Vagina (tissue), 2 donors: Measurements from ENCODE around the gene ANO10. TPM values are rescaled to one million over a fixed set of nuclear protein-coding genes. Genes with fewer than 3 reads are reported as not detected.

Source experiments
- DNase-seq, 2 donors: peaks; one replicate each; pipeline ENCODE4 v3.0.0-alpha.2; 2017; ENCODE audit errors: extremely low spot score in 2 of 2
- H3K27ac ChIP-seq: fragments of 200-600 bp; sonication (generic); one replicate; pipeline ENCODE4 v1.5.1; 2019
- H3K27me3 ChIP-seq: fragments of 200-600 bp; sonication (generic); one replicate; pipeline ENCODE4 v1.5.1; 2019
- H3K36me3 ChIP-seq, 2 donors: fragments of 200-600 bp; sonication (generic); one replicate each; pipeline ENCODE4 v1.5.1; 2017 to 2019
- H3K4me1 ChIP-seq: fragments of 200-600 bp; sonication (generic); one replicate; pipeline ENCODE4 v1.5.1; 2019
- H3K4me3 ChIP-seq, 2 donors: fragments of 200-600 bp; sonication (generic); 1 replicate in 1 of 2; 2 replicates in 1 of 2; pipeline ENCODE4 v1.5.1; 2016 to 2019
- H3K9me3 ChIP-seq: fragments of 200-600 bp; sonication (generic); one replicate; pipeline ENCODE4 v1.5.1; 2019
- CTCF ChIP-seq, 3 experiments: fragments of 450-650 bp in 2 of 3; fragments of 200-600 bp in 1 of 3; sonication (generic) in 1 of 3; IDR thresholded peaks; one replicate each; pipeline ENCODE4 v1.5.1; 2017 to 2019; ENCODE audit warnings: antibody characterized with exemption in 3 of 3, mild to moderate bottlenecking in 2 of 3, moderate library complexity in 2 of 3
- POLR2A ChIP-seq, 2 donors: fragments of 450-650 bp; IDR thresholded peaks; one replicate each; pipeline ENCODE4 v1.6.1; 2017; ENCODE audit warnings: antibody characterized with exemption in 2 of 2, mild to moderate bottlenecking in 2 of 2, moderate library complexity in 2 of 2
- POLR2AphosphoS5 ChIP-seq, 2 donors: sonication (generic); formaldehyde crosslinking; IDR thresholded peaks; one replicate each; pipeline ENCODE4 v1.9.0; 2017; ENCODE audit warnings: antibody characterized with exemption in 2 of 2, mild to moderate bottlenecking in 2 of 2, low read depth in 1 of 2; ENCODE audit not compliant: insufficient read depth in 1 of 2
- intact Hi-C: fragments of 100-400 bp; cut with DNase I; formaldehyde crosslinking; loops from one replicate; pipeline ENCODE4 v1.15.1; 2023
- total RNA-seq: library from RNA; depleted of rRNA; stranded (reverse); fragments of >200 nt; gene quantifications from one replicate; pipeline ENCODE4 v1.2.3, GENCODE V29; 2016

Gene ANO10
- total RNA-seq, 1 donor from 2014 or later: 29.0 TPM

DNA sequence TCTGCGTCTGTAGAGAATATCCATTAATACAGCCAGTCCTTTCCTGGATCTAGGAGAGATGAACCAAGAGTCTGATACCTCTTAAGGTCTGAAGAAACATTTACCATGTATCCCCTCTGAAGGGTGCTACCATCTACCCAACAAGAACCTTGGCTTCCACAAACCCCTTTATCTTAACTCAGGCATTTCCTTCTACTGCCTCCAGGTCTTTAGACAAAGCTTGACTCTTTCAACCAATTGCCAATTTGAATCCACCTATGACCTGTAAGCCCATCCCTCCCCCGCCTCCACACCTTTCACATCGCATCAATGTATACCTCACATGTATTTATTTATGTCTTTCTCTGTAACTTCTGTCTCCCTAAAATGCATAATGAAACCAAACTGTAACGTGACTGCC, 196.0 kb downstream of the ANO10 start:
- Histone ChIP-seq H3K27ac (no peak overlapping the region), H3K4me3 (no peak overlapping the region), H3K27me3 (no peaks in the 10 kb centered on the region), H3K9me3 (no peaks in the 10 kb centered on the region), H3K36me3 (no peaks in the 10 kb centered on the region), H3K4me1 (no peaks in the 10 kb centered on the region)
- intact Hi-C loops: no loop called here
- no peak for DNase-seq
- TF ChIP-seq POLR2A (IDR thresholded peaks at IDR 0.05): no peak
- no peak for TF ChIP-seq CTCF (IDR thresholded peaks at IDR 0.05)
- no peak for TF ChIP-seq POLR2AphosphoS5 (IDR thresholded peaks at IDR 0.05; ENCODE audit: insufficient read depth in 1 of 2, low read depth in 1 of 2)

DNA sequence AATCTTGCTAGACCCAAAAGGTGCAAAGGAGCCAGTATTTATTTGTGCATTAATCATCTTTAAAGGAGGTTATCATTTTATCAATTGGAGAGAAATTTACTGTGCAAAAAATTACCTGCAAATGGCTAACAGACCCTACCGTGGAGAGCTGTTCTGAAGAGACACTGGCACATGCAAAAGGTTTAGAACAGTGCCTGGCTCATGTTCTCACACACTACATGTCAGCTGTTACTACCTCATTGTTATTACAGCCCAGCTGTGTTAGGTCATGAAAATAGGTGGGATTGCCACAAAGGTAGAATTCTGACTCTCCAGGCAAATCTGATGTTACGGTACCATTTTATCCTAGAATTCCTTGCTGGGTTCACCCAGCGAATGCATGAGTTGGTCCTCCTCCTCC, 198.2 kb downstream of the ANO10 start:
- Histone ChIP-seq H3K4me3 (no peak overlapping the region), H3K9me3 (no peaks in the 10 kb centered on the region), H3K4me1 (no peaks in the 10 kb centered on the region), H3K27me3 (no peaks in the 10 kb centered on the region), H3K27ac (no peak overlapping the region), H3K36me3 (no peaks in the 10 kb centered on the region)
- intact Hi-C loops: no loop called here
- no peak for DNase-seq
- TF ChIP-seq CTCF (IDR thresholded peaks at IDR 0.05): no peak
- no peak for TF ChIP-seq POLR2A (IDR thresholded peaks at IDR 0.05)
- TF ChIP-seq POLR2AphosphoS5 (IDR thresholded peaks at IDR 0.05; ENCODE audit: insufficient read depth in 1 of 2, low read depth in 1 of 2): no peak

DNA sequence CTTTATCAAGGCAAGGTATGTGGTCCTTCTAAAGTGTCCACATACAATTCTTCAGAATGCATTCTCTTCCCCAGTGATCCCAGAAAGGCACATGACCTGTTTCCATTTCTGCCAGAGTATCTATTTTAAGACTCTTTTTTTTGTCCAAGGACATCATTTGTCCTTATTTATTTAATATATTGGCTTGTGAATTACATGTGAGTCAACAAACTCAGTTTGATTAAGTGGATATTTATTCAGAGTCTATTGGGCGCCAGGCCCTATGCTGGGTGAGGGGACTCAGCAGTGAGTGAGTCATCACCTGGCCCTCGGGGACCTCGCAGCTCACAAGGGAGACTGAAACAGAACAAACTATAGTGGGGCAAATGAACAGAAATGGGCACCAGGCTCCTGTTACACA, 198.7 kb downstream of the ANO10 start:
- Histone ChIP-seq H3K4me3 (no peak overlapping the region), H3K4me1 (no peaks in the 10 kb centered on the region), H3K27ac (no peak overlapping the region), H3K9me3 (no peaks in the 10 kb centered on the region), H3K36me3 (no peaks in the 10 kb centered on the region), H3K27me3 (no peaks in the 10 kb centered on the region)
- TF ChIP-seq POLR2A (IDR thresholded peaks at IDR 0.05) (no peak), POLR2AphosphoS5 (IDR thresholded peaks at IDR 0.05; ENCODE audit: insufficient read depth in 1 of 2, low read depth in 1 of 2) (peak in 1 of 2 donors; percentile 57), CTCF (IDR thresholded peaks at IDR 0.05) (no peak)
- no peak for DNase-seq
- intact Hi-C loops: no loop called here

GRCh38 chr3:43418601-43419272, 203.1 kb downstream of the ANO10 start:
- H3K4me1 ChIP-seq: no peaks in the 10 kb centered on the region
- H3K36me3 ChIP-seq: no peaks in the 10 kb centered on the region

More at GRCh38 chr3:43418601-43419272, 203.1 kb downstream of the ANO10 start:
- no peak overlapping the region for H3K27ac ChIP-seq
- TF ChIP-seq POLR2AphosphoS5 (IDR thresholded peaks at IDR 0.05; ENCODE audit: insufficient read depth in 1 of 2, low read depth in 1 of 2): peak in 1 of 2 donors; percentile 13
- TF ChIP-seq POLR2A (IDR thresholded peaks at IDR 0.05): no peak
- TF ChIP-seq CTCF (IDR thresholded peaks at IDR 0.05): no peak
- no peaks in the 10 kb centered on the region for H3K27me3 ChIP-seq
- H3K4me3 ChIP-seq: no peak overlapping the region
- no peak for DNase-seq
- intact Hi-C loops: no loop called here
- no peaks in the 10 kb centered on the region for H3K9me3 ChIP-seq
